GM19099 (cell line): ENCODE results near the gene SPIRE2.

Source experiments
- POLR2A ChIP-seq: IDR thresholded peaks from 3 replicates; pipeline ENCODE4 v1.6.1; 2011; ENCODE audit warnings: low read depth; ENCODE audit not compliant: insufficient read length; ENCODE audit errors: extremely low read depth

SPIRE2 gene

GRCh38 chr16:89855301-89855945 is 27.1 kb downstream of the SPIRE2 start:
- TF ChIP-seq POLR2A: no peak

GRCh38 chr16:89855986-89856385 is 27.7 kb downstream of the SPIRE2 start:
- TF ChIP-seq POLR2A: no peak

GRCh38 chr16:89858973-89859614 is 30.8 kb downstream of the SPIRE2 start:
- no peak for TF ChIP-seq POLR2A

GRCh38 chr16:89859615-89860007 is 31.3 kb downstream of the SPIRE2 start:
- no peak for TF ChIP-seq POLR2A

GRCh38 chr16:89860747-89861304 is 32.6 kb downstream of the SPIRE2 start:
- TF ChIP-seq POLR2A: no peak

GRCh38 chr16:89861648-89862047 is 33.4 kb downstream of the SPIRE2 start:
- no peak for TF ChIP-seq POLR2A

- TF ChIP-seq POLR2A: no peak
Measured at GRCh38 chr16:89862732-89863131, 34.5 kb downstream of the SPIRE2 start.

GRCh38 chr16:89863741-89864526 is 35.7 kb downstream of the SPIRE2 start:
- peak; percentile 55 for TF ChIP-seq POLR2A

- TF ChIP-seq POLR2A: no peak
Measured at GRCh38 chr16:89864527-89864820, 36.2 kb downstream of the SPIRE2 start.

GRCh38 chr16:89867918-89868317 is 39.6 kb downstream of the SPIRE2 start:
- TF ChIP-seq POLR2A: no peak

- no peak for TF ChIP-seq POLR2A
Measured at GRCh38 chr16:89869911-89870310, 41.6 kb downstream of the SPIRE2 start.

- TF ChIP-seq POLR2A: no peak
Measured at GRCh38 chr16:89870440-89870839, 42.2 kb downstream of the SPIRE2 start.

GRCh38 chr16:89871895-89872294 is 43.6 kb downstream of the SPIRE2 start:
- no peak for TF ChIP-seq POLR2A

- peak; percentile 87 for TF ChIP-seq POLR2A
Measured at GRCh38 chr16:89873109-89873971, 45.1 kb downstream of the SPIRE2 start, which contains the start of gene TCF25. TSS of gene TCF25 (plus strand) at chr16:89873592. CDS start at chr16:89873668, 76 bp downstream.
